Measurements from ENCODE around the gene TAF10. TPM values are rescaled to one million over a fixed set of nuclear protein-coding genes. Genes with fewer than 3 reads are reported as not detected.

The TAF10 gene
- total and polyA plus RNA-seq, 2 of the 13 experiments (the other 11 are each of a cell fraction or from before 2014, with no cell fraction given), result 71.3 to 134 TPM

DNA sequence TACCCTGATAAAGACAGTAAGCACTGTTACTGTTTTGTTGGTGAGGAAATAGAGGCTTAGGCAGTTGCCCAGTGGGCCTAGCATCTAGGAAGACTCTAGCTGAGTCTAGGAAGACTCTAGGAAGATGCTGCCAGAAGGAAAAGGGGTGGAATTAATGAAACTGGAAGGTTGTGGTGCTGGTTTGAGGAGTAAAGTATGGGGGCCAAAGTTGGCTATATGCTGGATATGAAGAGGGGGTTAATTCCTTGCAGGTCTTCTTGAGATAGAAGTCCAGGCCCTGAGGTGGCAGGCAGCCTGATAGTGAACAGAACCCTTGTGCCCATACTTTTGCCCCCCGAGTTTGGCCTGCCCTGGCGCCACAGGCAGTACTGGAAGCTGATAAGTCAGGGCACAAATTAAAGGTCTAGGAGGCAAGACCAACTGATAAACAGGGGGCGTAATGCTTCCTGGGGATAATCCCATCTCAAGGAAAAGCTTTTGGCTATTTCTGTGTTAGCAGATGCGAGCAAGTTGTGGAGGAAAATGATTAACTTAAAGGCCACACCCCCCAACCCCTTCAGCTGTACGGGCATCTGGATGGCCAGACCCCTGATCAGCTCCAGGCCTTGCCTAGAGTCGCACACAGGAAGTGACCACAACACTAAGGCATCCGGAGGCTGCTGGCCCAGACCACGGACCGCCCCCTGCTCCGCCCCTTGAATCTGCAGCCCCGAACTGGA, 5.4 kb downstream of the TAF10 start (continued):
- TF ChIP-seq ZNF670 (CRISPR knock-in tag; IDR thresholded peaks at IDR 0.05; ENCODE audit: borderline replicate concordance) (no peak), PPARG (CRISPR knock-in tag; conservative IDR thresholded peaks at IDR 0.05) (no peak), ZBTB21 (CRISPR knock-in tag; IDR thresholded peaks at IDR 0.05) (no peak), PAX8 (CRISPR knock-in tag; IDR thresholded peaks at IDR 0.05; ENCODE audit: borderline replicate concordance) (no peak), SALL1 (CRISPR knock-in tag; IDR thresholded peaks at IDR 0.05) (peak; percentile 53), MED8 (CRISPR knock-in tag; IDR thresholded peaks at IDR 0.05; ENCODE audit: insufficient replicate concordance) (no peak), EP300 (IDR thresholded peaks at IDR 0.05; ENCODE audit: low read depth in 2 of 2, low read length in 2 of 2) (peak in 1 of 2 experiments; percentile 38; a peak in 1 of 4 replicates), EP300 (CRISPR knock-in tag; IDR thresholded peaks at IDR 0.05; ENCODE audit: borderline replicate concordance) (no peak), ZBTB42 (CRISPR knock-in tag; IDR thresholded peaks at IDR 0.05) (no peak), ZMYM2 (CRISPR knock-in tag; IDR thresholded peaks at IDR 0.05) (no peak), GABPA (IDR thresholded peaks at IDR 0.05; ENCODE audit: low read depth, low read length) (peak; percentile 57), GABPA (CRISPR knock-in tag; IDR thresholded peaks at IDR 0.05; ENCODE audit: low read depth) (peak; percentile 90), ZSCAN9 (CRISPR knock-in tag; IDR thresholded peaks at IDR 0.05; ENCODE audit: borderline replicate concordance) (no peak), MNT (IDR thresholded peaks at IDR 0.05) (no peak), JUN (CRISPR knock-in tag; IDR thresholded peaks at IDR 0.05) (peak; percentile 97), HNRNPLL (IDR thresholded peaks at IDR 0.05; ENCODE audit: low read depth, low read length, poor library complexity, severe bottlenecking) (peak; percentile 33), ZNF770 (CRISPR knock-in tag; IDR thresholded peaks at IDR 0.05) (no peak), SKI (IDR thresholded peaks at IDR 0.05; ENCODE audit: partially characterized antibody) (no peak), ZGPAT (CRISPR knock-in tag; IDR thresholded peaks at IDR 0.05) (no peak; the same call in 1 of the 2 replicates), MTA1 (CRISPR knock-in tag; IDR thresholded peaks at IDR 0.05; ENCODE audit: borderline replicate concordance) (no peak), ZNF776 (CRISPR knock-in tag; IDR thresholded peaks at IDR 0.05) (no peak), HHEX (CRISPR knock-in tag; IDR thresholded peaks at IDR 0.05) (no peak)
- TF ChIP-seq, protein P1, sequence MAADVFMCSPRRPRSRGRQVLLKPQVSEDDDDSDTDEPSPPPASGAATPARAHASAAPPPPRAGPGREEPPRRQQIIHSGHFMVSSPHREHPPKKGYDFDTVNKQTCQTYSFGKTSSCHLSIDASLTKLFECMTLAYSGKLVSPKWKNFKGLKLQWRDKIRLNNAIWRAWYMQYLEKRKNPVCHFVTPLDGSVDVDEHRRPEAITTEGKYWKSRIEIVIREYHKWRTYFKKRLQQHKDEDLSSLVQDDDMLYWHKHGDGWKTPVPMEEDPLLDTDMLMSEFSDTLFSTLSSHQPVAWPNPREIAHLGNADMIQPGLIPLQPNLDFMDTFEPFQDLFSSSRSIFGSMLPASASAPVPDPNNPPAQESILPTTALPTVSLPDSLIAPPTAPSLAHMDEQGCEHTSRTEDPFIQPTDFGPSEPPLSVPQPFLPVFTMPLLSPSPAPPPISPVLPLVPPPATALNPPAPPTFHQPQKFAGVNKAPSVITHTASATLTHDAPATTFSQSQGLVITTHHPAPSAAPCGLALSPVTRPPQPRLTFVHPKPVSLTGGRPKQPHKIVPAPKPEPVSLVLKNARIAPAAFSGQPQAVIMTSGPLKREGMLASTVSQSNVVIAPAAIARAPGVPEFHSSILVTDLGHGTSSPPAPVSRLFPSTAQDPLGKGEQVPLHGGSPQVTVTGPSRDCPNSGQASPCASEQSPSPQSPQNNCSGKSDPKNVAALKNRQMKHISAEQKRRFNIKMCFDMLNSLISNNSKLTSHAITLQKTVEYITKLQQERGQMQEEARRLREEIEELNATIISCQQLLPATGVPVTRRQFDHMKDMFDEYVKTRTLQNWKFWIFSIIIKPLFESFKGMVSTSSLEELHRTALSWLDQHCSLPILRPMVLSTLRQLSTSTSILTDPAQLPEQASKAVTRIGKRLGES (CRISPR knock-in tag; IDR thresholded peaks at IDR 0.05; ENCODE audit: borderline replicate concordance), result no peak

All from HepG2 (cell line).